Nephron (organoid): Measurements from ENCODE around the gene MRPL45.

ENCODE experiments used
- H3K27ac Mint-ChIP-seq, 3 experiments: 2 replicates each; pipeline ENCODE4 v1.8.0; 2020; ENCODE audit warnings: mixed read lengths in 3 of 3, mild to moderate bottlenecking in 2 of 3, moderate library complexity in 1 of 3
- H3K27me3 Mint-ChIP-seq: 2 replicates; pipeline ENCODE4 v1.8.0; 2021; ENCODE audit warnings: low read depth, mild to moderate bottlenecking, moderate library complexity, mixed read lengths
- H3K36me3 Mint-ChIP-seq: 2 replicates; pipeline ENCODE4 v1.8.0; 2020; ENCODE audit warnings: low read depth, mixed read lengths
- H3K4me1 Mint-ChIP-seq: 2 replicates; pipeline ENCODE4 v1.8.0; 2020; ENCODE audit warnings: mixed read lengths
- H3K4me3 Mint-ChIP-seq, 3 experiments: 2 replicates each; pipeline ENCODE4 v1.8.0; 2020; ENCODE audit warnings: mild to moderate bottlenecking in 3 of 3, mixed read lengths in 3 of 3, moderate library complexity in 2 of 3
- H3K9me3 Mint-ChIP-seq: 2 replicates; pipeline ENCODE4 v1.8.0; 2020; ENCODE audit warnings: mixed read lengths
- TF ChIP-seq, protein P1 (sequence below), 3 experiments: fragments of 200-600 bp; sonication (generic); IDR thresholded peaks; one replicate each; pipeline ENCODE4 v1.5.0; 2021; ENCODE audit warnings: antibody characterized with exemption in 3 of 3; ENCODE audit not compliant: unreplicated experiment in 3 of 3

Gene MRPL45

DNA sequence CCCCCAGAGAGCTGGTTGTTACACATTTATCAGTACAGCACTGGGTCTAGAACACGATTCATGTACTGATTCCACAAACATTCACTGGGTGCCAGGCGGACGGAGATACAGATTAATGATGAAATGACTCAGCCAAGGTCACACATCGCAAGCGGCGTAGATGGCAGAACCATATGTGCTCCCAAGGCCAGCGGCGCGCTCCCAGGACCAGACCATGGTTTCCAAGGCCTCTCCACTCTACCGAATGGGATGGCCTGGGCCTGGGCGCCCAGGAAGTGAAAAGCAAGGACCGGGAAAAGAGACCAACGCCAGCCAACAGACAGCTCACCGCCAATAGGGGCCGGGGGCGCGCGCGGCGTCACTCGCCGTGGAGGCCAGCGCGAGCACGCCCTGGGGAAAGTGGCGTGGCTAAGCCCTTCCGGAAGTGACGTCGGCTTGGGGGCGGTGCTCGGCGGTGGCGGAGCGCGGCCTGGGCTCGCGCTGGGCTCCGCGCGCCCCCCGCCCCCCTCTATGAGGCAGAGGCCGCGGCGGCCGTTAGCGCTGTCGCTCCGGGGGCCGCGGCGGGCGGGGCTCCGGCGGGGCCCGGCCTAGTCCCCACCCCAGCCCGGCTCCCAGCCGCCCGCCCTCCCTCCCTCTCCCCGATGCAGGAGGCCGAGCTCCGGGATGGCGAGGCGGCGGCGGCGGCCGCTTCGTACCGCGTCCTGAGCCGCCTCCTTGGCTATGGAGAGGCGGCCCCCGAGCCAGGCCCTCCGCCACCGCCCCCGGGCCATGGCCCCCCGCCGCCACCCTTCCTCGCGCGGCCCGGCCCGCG is 54.6 kb downstream of the MRPL45 start, which contains the start of gene SOCS7:
Gene SOCS7 (plus strand): TSS at position 433 of the 811 bp plus-strand sequence. CDS start 209 bp downstream, at position 642.
- Mint-ChIP-seq H3K27ac (peak within 1 kb of the TSS; percentile 71 to 90 (median 86)), H3K9me3 (no peaks in the 10 kb centered on the region), H3K4me3 (peak within 1 kb of the TSS; percentile 87 to 93 (median 92)), H3K4me1 (peaks cover 31% of the 10 kb centered on the region), H3K27me3 (no peaks in the 10 kb centered on the region), H3K36me3 (no peaks in the 10 kb centered on the region)
- TF ChIP-seq, protein P1, sequence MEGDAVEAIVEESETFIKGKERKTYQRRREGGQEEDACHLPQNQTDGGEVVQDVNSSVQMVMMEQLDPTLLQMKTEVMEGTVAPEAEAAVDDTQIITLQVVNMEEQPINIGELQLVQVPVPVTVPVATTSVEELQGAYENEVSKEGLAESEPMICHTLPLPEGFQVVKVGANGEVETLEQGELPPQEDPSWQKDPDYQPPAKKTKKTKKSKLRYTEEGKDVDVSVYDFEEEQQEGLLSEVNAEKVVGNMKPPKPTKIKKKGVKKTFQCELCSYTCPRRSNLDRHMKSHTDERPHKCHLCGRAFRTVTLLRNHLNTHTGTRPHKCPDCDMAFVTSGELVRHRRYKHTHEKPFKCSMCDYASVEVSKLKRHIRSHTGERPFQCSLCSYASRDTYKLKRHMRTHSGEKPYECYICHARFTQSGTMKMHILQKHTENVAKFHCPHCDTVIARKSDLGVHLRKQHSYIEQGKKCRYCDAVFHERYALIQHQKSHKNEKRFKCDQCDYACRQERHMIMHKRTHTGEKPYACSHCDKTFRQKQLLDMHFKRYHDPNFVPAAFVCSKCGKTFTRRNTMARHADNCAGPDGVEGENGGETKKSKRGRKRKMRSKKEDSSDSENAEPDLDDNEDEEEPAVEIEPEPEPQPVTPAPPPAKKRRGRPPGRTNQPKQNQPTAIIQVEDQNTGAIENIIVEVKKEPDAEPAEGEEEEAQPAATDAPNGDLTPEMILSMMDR (IDR thresholded peaks at IDR 0.05; ENCODE audit: unreplicated experiment in 3 of 3): no peak

DNA sequence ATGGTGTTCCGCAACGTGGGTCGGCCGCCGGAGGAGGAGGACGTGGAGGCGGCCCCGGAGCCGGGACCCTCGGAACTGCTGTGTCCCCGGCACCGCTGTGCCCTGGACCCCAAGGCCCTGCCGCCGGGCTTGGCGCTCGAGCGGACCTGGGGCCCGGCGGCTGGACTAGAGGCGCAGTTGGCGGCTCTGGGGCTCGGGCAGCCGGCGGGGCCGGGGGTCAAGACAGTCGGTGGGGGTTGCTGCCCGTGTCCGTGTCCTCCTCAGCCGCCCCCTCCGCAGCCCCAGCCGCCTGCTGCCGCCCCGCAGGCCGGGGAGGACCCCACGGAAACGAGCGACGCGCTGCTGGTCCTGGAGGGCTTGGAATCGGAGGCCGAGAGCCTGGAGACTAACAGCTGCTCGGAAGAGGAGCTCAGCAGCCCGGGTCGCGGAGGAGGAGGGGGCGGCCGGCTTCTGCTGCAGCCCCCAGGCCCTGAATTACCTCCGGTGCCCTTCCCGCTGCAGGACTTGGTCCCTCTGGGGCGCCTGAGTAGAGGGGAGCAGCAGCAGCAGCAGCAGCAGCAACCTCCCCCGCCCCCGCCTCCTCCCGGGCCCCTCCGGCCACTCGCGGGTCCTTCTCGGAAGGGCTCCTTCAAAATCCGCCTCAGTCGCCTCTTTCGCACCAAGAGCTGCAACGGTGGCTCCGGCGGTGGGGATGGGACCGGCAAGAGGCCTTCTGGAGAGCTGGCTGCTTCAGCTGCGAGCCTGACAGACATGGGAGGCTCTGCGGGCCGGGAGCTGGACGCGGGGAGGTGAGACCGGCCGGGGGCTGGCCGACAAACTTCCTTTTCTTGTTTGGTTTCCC is 55.5 kb downstream of the MRPL45 start:
- no peaks in the 10 kb centered on the region for H3K27me3 Mint-ChIP-seq
- peaks cover 39% of the 10 kb centered on the region for H3K4me1 Mint-ChIP-seq
- H3K36me3 Mint-ChIP-seq: no peaks in the 10 kb centered on the region
- TF ChIP-seq, protein P1 (IDR thresholded peaks at IDR 0.05; ENCODE audit: unreplicated experiment in 3 of 3): no peak
- peak overlapping the region; percentile 9 to 53 (median 40) for H3K27ac Mint-ChIP-seq
- H3K9me3 Mint-ChIP-seq: no peaks in the 10 kb centered on the region
- H3K4me3 Mint-ChIP-seq: peak overlapping the region; percentile 86 to 92 (median 87)

DNA sequence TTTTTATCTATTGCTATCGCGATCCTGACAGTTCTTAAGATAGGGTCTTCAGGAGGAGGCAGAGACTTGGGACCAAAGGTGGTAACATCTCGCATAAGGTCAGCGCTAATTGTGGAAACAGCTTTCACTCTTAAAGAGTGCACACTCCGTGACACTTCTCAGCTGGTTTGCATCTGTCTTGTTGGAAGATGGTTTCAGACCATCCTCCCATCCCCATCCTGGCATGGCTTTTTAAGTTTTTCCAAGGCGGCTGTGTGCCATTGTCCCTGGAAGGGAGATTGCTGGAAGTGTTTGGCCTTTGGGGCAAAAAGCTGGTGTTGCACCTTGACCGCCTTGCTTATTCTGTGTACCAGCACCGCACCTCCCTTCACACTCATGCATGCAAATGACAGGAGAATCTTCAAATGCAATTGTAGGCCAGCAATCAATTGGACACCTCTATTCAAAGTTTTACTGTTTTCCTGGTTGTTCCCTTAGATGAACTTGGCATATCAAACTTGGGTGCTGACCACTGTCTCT is 56.2 kb downstream of the MRPL45 start:
- H3K27me3 Mint-ChIP-seq: no peaks in the 10 kb centered on the region
- no peaks in the 10 kb centered on the region for H3K36me3 Mint-ChIP-seq
- H3K4me3 Mint-ChIP-seq: peak overlapping the region; percentile 86 to 92 (median 87)
- H3K4me1 Mint-ChIP-seq: peaks cover 46% of the 10 kb centered on the region
- TF ChIP-seq, protein P1 (IDR thresholded peaks at IDR 0.05; ENCODE audit: unreplicated experiment in 3 of 3): no peak
- H3K9me3 Mint-ChIP-seq: no peaks in the 10 kb centered on the region
- H3K27ac Mint-ChIP-seq: peak overlapping the region; percentile 9 to 53 (median 40)

DNA sequence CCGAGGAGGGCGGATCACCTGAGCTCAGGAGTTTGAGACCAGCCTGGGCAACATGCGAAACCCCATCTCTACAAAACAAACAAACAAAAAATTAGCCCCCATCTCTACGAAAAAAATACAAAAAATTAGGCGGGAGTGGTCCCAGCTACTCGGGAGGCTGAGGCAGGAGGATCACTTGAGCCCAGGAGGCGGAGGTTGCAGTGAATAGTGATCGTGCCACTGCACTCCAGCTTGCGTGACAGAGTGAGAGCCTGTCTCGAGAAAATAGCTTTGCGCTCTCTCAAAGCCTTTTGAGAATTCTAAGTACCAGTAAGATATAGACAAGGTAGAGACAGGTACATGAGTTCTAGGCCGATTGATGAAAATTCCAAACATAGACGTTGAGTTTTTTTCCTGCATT is 56.7 kb downstream of the MRPL45 start:
- H3K9me3 Mint-ChIP-seq: no peaks in the 10 kb centered on the region
- H3K36me3 Mint-ChIP-seq: no peaks in the 10 kb centered on the region
- peaks cover 51% of the 10 kb centered on the region for H3K4me1 Mint-ChIP-seq
- TF ChIP-seq, protein P1 (IDR thresholded peaks at IDR 0.05; ENCODE audit: unreplicated experiment in 3 of 3): no peak
- H3K4me3 Mint-ChIP-seq: peak overlapping the region; percentile 86 to 92 (median 87)
- no peaks in the 10 kb centered on the region for H3K27me3 Mint-ChIP-seq
- peak overlapping the region in 1 of 3 experiments; percentile 9 for H3K27ac Mint-ChIP-seq

DNA sequence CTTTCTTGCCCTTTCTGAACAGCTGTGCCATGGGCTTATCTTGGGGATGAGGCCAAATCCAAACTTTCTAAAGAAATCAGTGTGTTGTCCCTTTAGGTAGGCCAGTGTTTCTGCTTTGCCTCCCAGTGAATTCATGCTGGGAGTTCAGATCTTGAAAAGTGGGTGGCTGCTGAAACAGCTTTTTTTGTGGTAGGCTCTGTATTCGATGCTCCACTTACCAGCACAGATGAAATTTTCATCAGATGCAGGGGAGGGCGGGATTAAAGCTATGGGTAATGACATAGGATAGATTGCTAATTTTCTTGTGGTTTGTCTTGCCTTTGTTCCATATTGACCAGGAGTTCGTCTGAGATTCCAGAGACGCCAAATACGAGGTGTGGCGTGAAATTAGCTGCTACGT is 57.5 kb downstream of the MRPL45 start:
- Mint-ChIP-seq H3K4me1 (peaks cover 59% of the 10 kb centered on the region), H3K9me3 (no peaks in the 10 kb centered on the region), H3K27ac (peak overlapping the region in 2 of 3 experiments; percentile 11 to 57), H3K36me3 (no peaks in the 10 kb centered on the region), H3K27me3 (no peaks in the 10 kb centered on the region), H3K4me3 (peak overlapping the region; percentile 86 to 92 (median 87))
- TF ChIP-seq, protein P1 (IDR thresholded peaks at IDR 0.05; ENCODE audit: unreplicated experiment in 3 of 3): no peak
